Esophagus muscularis mucosa (tissue), 3 donors: ENCODE results near the gene KBTBD2.

ENCODE experiments used
- CTCF ChIP-seq, 3 experiments: fragments of 200-600 bp in 2 of 3; fragments of 450-650 bp in 1 of 3; sonication (generic) in 2 of 3; IDR thresholded peaks; one replicate each; pipeline ENCODE4 v1.5.1; 2017 to 2019; ENCODE audit warnings: antibody characterized with exemption in 3 of 3, mild to moderate bottlenecking in 2 of 3, moderate library complexity in 1 of 3
- POLR2A ChIP-seq: fragments of 450-650 bp; IDR thresholded peaks from one replicate; pipeline ENCODE4 v1.6.1; 2017; ENCODE audit warnings: antibody characterized with exemption, moderate library complexity, mild to moderate bottlenecking, low read depth

GRCh38 chr7:32935558-32935957 lies 44.0 kb upstream of the KBTBD2 start:
- TF ChIP-seq POLR2A: no peak
- TF ChIP-seq CTCF (IDR thresholded peaks at IDR 0.05): no peak
